ENCODE results near the gene POTEF. TPM values are rescaled to one million over a fixed set of nuclear protein-coding genes. Genes with fewer than 3 reads are reported as not detected.
"Not testable (repeated sequence)": the region's sequence is repeated elsewhere in the genome, so short reads cannot be mapped to it uniquely, and the experiment has no call there.

POTEF gene
- total RNA-seq, 1 donor from 2014 or later = not detected

- DNase-seq (ENCODE audit: low spot score); intact Hi-C loops (cut with DNase I): not testable (repeated sequence)
Observed at GRCh38 chr2:130137118-130137517, 8.1 kb upstream of the POTEF start.

DNA sequence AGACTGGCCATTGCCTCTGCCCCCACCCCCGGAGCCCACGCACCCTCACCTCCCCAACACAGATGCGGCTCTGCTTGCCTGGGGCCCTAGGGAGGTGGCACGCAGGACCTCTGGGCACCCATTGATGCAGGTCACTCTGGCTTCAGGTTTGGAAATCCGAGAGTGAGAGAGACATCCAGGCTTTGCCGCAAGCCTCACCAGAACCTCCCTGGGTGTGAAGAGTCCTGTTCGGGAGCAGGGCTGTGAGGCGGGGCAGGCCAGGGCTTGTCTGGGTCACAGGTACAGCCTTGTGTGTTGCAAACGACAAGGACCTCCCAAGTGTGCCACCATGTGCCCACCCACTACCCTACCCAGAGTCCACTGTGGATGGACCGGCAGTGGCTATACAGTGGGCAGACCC lies 7.5 kb upstream of the POTEF start:
- intact Hi-C loops (cut with DNase I); DNase-seq (ENCODE audit: low spot score): not testable (repeated sequence)

DNA sequence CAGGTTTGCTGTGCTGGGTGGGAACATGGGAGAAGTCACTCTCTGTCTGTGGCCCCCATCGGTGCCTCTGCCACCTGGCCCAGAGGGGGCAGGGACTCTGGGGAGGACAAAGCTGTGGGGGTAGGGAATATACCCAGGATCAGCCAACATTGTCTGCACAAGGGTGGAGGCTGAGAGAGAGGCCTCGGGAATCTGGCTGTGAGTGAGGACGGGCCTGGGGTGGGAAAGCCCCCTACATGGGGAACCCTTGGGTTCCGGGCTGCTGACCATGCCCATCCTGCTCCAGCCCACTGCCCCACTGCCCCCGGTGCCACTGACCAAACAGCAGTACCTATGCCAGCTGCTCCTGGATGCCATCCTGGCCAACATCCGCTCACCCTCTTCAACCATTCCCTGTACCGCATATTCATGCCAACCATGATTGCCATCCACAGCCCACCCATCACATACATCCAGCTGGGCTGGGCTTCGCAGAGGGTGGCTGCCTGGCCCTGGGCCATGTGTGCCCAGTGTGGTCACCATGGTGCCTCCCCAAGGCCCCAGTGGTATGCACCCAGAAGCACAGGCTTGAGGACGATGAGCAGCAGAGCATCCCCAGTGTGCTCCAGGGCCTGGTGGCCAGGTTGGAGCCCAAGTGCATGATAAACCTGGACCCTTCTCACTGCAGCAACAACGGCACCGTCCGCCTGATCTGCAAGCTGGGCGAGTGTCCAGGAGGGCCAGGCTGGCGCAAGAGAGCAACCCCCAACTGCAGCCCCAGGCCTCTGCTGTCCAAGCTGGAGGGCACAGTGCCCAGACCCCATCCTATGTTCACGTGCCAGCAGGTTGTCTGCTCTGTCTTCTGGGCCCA lies 6.9 kb upstream of the POTEF start:
- no peak for DNase-seq (ENCODE audit: low spot score)
- intact Hi-C loops (cut with DNase I) = no loop called here

DNA sequence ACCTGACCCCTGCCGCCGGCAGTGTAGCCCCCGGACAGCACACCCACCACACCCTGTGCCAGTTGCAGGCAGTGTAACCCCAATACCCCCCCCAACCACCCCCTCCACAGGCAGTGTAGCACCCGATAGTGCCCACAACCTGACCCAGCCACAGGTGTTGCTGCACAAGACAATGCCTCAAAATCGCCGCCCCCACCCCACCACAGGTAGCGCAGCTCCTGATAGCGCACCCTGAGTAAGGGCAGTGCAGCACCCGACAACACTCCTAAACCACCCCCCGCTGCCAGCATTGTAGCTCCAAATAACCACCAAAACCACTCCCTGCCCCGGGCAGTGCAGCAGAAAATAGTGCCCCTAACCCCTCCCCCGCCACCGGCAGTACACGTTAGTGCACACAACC lies 558 bp downstream of the POTEF start:
- intact Hi-C loops (cut with DNase I); DNase-seq (ENCODE audit: low spot score): not testable (repeated sequence)

- DNase-seq (ENCODE audit: low spot score); intact Hi-C loops (cut with DNase I): not testable (repeated sequence)
Observed at GRCh38 chr2:130127726-130128125, 1.3 kb downstream of the POTEF start.

GRCh38 chr2:130120924-130121323 lies 8.1 kb downstream of the POTEF start:
- intact Hi-C loops (cut with DNase I); DNase-seq (ENCODE audit: low spot score): not testable (repeated sequence)

GRCh38 chr2:130102597-130103363 lies 26.2 kb downstream of the POTEF start:
- DNase-seq (ENCODE audit: low spot score); intact Hi-C loops (cut with DNase I): not testable (repeated sequence)

- intact Hi-C loops (cut with DNase I); DNase-seq (ENCODE audit: low spot score): not testable (repeated sequence)
Observed at GRCh38 chr2:130062645-130063044, 66.4 kb downstream of the POTEF start.

- intact Hi-C loops (cut with DNase I); DNase-seq (ENCODE audit: low spot score): not testable (repeated sequence)
Observed at GRCh38 chr2:130059982-130060381, 69.0 kb downstream of the POTEF start.

- intact Hi-C loops (cut with DNase I); DNase-seq (ENCODE audit: low spot score): not testable (repeated sequence)
Observed at GRCh38 chr2:130056336-130056735, 72.7 kb downstream of the POTEF start.

DNA sequence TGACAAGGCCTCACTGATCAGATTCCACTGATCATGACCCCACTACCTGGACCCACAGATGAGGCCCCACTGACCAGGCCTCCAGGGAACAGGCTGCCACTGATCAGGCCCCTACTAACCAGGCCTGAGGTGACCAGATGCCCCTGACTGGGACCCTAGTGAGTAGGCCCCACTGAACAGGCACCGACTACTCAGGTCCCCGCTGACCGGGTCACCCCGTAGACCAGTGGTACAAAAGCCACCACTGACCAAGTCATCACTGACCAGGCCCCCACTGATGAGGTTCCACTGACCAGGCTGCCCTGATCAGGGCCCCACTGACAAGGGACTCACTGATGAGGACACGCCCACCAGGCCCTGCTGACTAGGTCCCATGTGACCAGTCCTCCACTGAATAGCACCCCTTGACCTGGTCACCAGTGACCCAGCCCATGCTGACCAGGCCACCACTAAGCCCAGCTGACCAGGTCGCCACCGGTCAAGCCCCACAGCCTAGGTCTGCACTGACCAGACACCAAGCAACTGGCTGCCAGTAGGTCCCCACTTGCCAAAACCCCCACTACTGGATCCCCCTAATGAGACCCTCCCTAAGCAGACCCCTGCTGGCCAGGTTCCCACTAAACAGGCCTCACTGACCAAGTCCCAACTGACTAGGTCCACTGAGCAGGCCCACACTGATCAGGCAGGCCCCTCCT lies 75.7 kb downstream of the POTEF start:
- DNase-seq (ENCODE audit: low spot score); intact Hi-C loops (cut with DNase I): not testable (repeated sequence)

- intact Hi-C loops (cut with DNase I); DNase-seq (ENCODE audit: low spot score): not testable (repeated sequence)
Observed at GRCh38 chr2:130052376-130052775, 76.6 kb downstream of the POTEF start.

DNA sequence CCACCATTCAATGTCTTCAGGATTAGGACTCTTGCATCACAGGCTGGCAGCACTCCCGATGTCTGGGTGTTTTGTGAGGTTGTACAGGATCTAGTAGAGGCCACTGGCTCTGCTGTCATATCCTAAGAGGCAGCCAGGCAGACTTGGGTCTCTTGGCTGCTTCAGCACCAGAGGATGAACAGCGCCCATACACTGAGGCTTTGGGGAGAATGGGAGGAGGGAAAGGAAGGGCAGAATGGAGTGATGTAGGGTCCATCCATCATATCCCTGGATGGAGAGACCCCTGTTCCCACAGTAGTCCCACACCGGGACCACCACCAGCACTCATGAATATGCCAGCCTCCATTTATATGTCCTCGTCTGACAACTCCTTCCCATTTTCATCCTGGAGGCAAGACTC lies 80.6 kb downstream of the POTEF start:
- DNase-seq (ENCODE audit: low spot score); intact Hi-C loops (cut with DNase I): not testable (repeated sequence)

GRCh38 chr2:130038265-130038603 lies 90.8 kb downstream of the POTEF start:
- intact Hi-C loops (cut with DNase I); DNase-seq (ENCODE audit: low spot score): not testable (repeated sequence)

- DNase-seq (ENCODE audit: low spot score); intact Hi-C loops (cut with DNase I): not testable (repeated sequence)
Observed at GRCh38 chr2:130025931-130026330, 103.1 kb downstream of the POTEF start.

Other genes starting within 250 kb of the POTEF start
- gene RAB6C, start 149.6 kb downstream of the POTEF start, total RNA-seq = not detected
- 0.81 TPM for gene CCDC74B, start 15.9 kb upstream of the POTEF start, total RNA-seq
- 22.5 TPM for gene SMPD4, start 52.4 kb upstream of the POTEF start, total RNA-seq
- gene MZT2B, start 53.0 kb upstream of the POTEF start, total RNA-seq = 253 TPM
- 1.2 TPM for gene TUBA3E, start 69.2 kb upstream of the POTEF start, total RNA-seq
- gene IMP4, start 213.7 kb upstream of the POTEF start, total RNA-seq = 60.7 TPM
- gene PTPN18, start 226.8 kb upstream of the POTEF start, total RNA-seq = 13.4 TPM

Measured in cardiac septum (tissue), 1 donor.